ENCODE measurements around the gene FNTB.
"Not testable (repeated sequence)": the region's sequence is repeated elsewhere in the genome, so short reads cannot be mapped to it uniquely, and the experiment has no call there.

FNTB gene

GRCh38 chr14:65087835-65088234 lies 101.1 kb downstream of the FNTB start:
- not testable (repeated sequence) for DNase-seq (ENCODE audit: low spot score)

GRCh38 chr14:65092349-65092748 lies 105.7 kb downstream of the FNTB start:
- no peak for DNase-seq (ENCODE audit: low spot score)

GRCh38 chr14:65095633-65096205 lies 109.0 kb downstream of the FNTB start:
- DNase-seq (ENCODE audit: low spot score) = peak; percentile 73

- no peak for DNase-seq (ENCODE audit: low spot score)
Measured at GRCh38 chr14:65096323-65097089, 109.8 kb downstream of the FNTB start.

GRCh38 chr14:65098586-65098985 lies 111.9 kb downstream of the FNTB start:
- no peak for DNase-seq (ENCODE audit: low spot score)

GRCh38 chr14:65100922-65101541 lies 114.3 kb downstream of the FNTB start:
- no peak for DNase-seq (ENCODE audit: low spot score)

- DNase-seq (ENCODE audit: low spot score) = no peak
Measured at GRCh38 chr14:65101631-65102440, 115.1 kb downstream of the FNTB start.

GRCh38 chr14:65102441-65103149 lies 115.9 kb downstream of the FNTB start, which contains the start of gene MAX:
MAX (minus strand) TSS chr14:65102517; CDS start chr14:65102339, 178 bp downstream.
- peak; percentile 98 for DNase-seq (ENCODE audit: low spot score)

- no peak for DNase-seq (ENCODE audit: low spot score)
Measured at GRCh38 chr14:65103150-65103760, 116.6 kb downstream of the FNTB start.

- DNase-seq (ENCODE audit: low spot score) = no peak
Measured at GRCh38 chr14:65104791-65105190, 118.1 kb downstream of the FNTB start.

GRCh38 chr14:65106316-65106715 lies 119.6 kb downstream of the FNTB start:
- no peak for DNase-seq (ENCODE audit: low spot score)

GRCh38 chr14:65106736-65107135 lies 120.0 kb downstream of the FNTB start:
- no peak for DNase-seq (ENCODE audit: low spot score)

GRCh38 chr14:65107200-65107599 lies 120.5 kb downstream of the FNTB start:
- no peak for DNase-seq (ENCODE audit: low spot score)

- DNase-seq (ENCODE audit: low spot score) = no peak
Measured at GRCh38 chr14:65109357-65109756, 122.7 kb downstream of the FNTB start.

- no peak for DNase-seq (ENCODE audit: low spot score)
Measured at GRCh38 chr14:65110525-65110924, 123.8 kb downstream of the FNTB start.
